ENCODE data around the gene PKD2L1.
"Not testable (repeated sequence)": the region's sequence is repeated elsewhere in the genome, so short reads cannot be mapped to it uniquely, and the experiment has no call there.

The PKD2L1 gene

GRCh38 chr10:100328198-100328597 is 1.8 kb downstream of the PKD2L1 start:
- no peak for DNase-seq

DNA sequence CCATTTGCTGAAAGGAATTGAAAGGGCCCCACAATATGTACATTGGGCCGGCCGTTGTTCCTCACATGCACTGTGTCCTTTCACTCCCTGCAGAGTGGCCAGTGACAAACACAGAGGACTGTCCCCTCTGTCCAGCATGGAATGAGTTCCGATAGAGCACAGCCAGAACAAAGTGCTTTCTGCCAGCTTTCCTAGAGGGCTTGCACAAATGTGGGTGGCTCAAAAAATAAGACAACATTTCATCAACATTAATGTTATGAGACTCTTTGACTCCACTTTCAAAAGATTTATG is 2.4 kb downstream of the PKD2L1 start:
- no peak for DNase-seq

- no peak for DNase-seq
These were observed 2.9 kb downstream of the PKD2L1 start for GRCh38 chr10:100327007-100327717.

DNA sequence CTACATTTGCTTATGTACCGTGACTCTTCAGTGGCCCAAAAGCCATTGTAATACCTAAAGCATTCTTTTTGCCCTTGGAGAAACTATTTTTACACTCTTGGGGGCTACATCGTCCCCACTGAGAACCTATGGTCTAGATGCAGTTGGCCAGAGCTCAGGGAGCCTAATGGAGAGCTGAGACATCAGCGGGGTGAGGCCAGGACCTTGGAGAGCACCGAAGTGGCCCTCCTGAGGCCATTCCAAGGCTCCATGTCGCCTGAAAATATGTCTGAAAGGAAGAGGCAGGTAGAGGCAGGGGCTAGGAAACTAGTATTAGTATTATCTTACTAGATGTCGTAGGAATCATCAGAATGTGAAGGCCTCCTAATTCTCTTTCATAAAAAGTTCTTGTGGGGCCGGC is 4.9 kb downstream of the PKD2L1 start:
- no peak for DNase-seq

DNA sequence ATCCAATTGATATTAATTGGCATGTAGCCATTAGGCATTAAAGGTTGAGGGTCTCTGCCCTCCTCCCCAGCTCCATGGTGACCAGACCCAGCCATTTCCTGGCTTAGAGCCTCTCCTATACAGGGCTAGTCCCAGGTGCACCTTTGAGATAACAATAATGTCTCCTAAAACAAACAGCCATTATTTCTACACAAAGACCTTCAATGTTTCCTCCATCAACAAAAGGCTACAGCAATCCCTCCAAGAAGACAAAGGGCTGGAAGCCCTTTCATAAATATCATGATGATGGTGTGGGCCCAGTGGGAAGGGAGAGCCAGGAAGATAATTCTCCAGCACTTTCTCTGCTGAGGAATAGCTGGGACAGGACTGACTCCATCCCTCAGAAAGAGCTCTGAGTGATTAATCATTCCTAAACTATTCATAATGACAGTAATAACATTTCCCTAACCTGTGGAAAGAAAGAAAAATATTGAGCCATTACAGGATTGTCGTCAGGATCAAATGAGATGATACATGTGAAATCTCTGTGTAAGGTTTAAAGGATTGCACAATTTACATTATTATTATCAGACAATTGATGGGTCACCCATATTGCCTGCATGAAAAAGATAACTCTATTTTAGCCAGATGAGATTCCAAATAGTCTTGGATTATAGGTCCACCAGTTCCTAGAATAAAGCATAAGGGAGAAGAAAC is 10.2 kb downstream of the PKD2L1 start:
- DNase-seq, result no peak

GRCh38 chr10:100318207-100318606 is 11.8 kb downstream of the PKD2L1 start:
- DNase-seq, result no peak

GRCh38 chr10:100315615-100316014 is 14.4 kb downstream of the PKD2L1 start:
- DNase-seq, result no peak

DNA sequence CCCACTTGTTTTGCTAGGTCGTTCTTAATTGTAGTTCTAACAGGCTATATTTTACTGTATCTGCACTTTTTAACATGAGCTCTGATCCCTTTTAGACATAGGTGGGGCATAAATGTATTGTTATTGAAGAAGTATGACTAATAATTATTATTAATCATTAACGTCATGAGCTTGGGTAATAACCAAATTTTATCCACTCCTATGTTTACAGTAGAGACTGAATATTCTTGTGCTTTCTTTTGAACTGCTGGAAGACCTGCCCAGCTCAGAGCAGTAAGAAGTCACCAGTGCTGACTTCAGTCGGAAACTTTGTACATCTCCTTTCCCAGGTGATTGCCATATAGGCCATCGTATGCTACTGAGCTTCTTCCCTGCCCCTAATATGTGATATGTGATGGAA is 18.7 kb downstream of the PKD2L1 start:
- no peak for DNase-seq

DNA sequence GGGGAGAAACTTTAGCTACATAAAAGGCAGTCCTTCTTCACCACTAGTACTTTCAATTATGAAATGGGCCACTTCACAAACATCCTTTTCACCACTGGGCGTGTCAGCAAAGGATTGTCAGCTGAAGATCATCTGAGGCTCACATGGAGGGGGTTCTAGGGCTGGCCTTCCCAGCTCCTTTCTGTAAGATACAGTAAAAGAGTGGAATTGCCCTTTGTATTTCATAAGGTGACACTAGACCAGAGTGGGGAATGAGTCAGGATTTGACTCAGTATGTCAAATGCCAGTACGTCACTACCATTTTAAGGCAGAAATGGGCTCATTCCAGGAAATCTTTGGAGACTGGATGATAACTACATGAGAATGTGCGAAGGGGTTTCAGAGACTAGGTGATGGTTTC is 22.3 kb downstream of the PKD2L1 start:
- no peak for DNase-seq

DNA sequence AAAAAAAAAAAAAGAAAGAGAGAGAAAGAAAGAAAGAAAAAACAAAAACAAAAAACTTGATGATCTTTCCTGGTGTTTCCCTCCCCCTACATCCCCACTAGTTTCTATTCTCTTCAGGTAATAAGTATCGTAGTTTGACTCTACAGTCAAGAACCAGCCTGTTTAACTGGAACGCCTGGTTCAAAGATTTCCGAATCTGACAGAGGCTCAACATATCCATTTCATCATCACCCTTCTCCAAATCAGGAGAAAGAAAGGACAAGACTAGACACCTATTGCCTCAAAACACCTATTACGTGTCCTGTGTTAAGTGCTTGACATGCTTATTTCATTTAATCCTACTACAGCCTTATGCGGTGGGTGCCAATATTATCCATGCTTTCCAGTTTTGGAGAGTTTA is 23.2 kb downstream of the PKD2L1 start:
- DNase-seq, result no peak

GRCh38 chr10:100304414-100304813 is 25.6 kb downstream of the PKD2L1 start:
- DNase-seq, result no peak

DNA sequence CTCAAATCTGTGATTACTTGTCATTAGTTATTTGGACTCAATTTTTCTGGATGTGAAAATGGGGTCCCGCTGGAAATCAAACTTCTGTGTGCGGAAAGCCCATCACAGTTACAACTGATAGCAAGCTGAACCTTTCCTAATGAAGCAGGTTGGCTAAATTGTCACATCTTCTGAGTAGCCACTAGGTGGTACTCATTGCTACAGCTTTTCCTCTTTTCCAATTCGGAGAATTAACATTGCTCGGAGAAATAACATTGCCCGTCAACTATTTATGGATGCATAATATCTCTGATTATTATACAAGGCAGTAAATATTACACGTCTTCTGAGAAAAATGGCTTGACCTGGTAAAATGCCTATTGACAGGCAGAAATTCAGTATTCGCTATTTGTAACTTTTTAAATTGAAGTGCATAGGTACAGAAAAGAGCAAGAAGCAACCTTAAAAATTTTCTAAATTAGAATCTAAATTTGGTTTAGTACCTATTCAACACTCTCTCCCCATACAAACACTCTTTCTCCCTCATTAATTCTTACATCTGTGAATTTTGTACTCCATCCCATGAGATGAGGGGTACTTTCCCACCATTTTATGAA is 26.2 kb downstream of the PKD2L1 start:
- no peak for DNase-seq

GRCh38 chr10:100301123-100301522 is 28.9 kb downstream of the PKD2L1 start:
- not testable (repeated sequence) for DNase-seq

DNA sequence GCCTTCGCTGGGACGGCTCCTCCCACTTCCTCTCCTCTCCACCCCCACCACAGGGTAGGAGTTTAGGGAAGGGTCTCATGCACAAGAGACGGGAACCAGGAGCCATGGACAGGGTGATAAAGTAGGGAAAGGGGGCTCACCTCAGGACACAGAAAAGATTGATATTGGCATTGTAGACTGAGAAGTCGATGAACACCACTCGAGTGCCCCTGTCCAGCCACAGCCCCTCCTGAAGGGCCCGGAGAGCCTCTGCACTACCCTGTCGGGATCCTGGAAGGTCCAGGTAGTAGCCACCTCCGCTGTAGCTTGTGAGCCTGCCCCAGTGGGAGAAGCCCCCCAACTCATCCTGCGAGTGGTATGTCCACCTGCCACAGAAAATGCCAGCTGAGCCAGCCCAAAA is 32.8 kb downstream of the PKD2L1 start:
- no peak for DNase-seq

GRCh38 chr10:100293066-100293465 is 37.0 kb downstream of the PKD2L1 start:
- no peak for DNase-seq

GRCh38 chr10:100292300-100292699 is 37.7 kb downstream of the PKD2L1 start:
- not testable (repeated sequence) for DNase-seq

DNA sequence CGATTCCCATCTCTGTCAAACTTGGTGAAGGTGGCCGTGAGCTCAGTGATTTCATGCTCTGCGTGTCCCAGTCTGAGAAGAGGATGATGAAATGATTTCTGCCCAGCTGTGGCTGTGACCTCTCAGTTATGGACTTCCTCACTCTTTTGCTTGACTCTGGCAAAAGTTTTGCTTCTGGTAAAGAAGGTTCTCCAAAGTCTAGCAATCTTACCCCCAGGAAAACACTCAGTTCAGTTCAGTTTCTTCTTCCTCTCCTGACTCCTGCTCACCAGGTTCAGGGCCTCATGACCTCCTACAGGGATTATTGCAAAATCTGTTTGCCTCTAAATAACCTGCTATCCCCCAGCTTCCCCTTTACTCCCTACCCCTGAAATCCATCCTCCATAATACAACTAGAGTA is 38.7 kb downstream of the PKD2L1 start:
- no peak for DNase-seq

- DNase-seq, result no peak
These were observed 40.4 kb downstream of the PKD2L1 start for GRCh38 chr10:100289641-100290040.

DNA sequence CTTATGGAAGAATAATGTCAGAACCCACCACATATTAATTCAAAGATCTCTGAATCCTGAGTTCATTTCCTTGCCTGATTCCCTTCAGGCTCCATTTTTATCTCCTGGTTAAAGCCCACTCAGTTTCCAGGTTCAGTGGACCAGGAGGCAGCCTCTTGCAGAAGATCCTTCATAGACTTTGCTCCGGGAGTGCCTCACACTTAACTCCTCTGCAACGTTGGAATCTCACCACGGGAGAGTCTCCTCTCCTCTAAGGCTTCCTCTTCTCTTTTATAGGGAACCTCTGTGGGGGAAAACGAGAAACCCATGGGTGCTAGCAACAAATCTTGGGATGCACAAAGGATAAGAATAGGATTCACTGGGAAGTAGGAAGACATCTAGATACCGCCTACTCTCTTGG is 41.8 kb downstream of the PKD2L1 start:
- no peak for DNase-seq

DNA sequence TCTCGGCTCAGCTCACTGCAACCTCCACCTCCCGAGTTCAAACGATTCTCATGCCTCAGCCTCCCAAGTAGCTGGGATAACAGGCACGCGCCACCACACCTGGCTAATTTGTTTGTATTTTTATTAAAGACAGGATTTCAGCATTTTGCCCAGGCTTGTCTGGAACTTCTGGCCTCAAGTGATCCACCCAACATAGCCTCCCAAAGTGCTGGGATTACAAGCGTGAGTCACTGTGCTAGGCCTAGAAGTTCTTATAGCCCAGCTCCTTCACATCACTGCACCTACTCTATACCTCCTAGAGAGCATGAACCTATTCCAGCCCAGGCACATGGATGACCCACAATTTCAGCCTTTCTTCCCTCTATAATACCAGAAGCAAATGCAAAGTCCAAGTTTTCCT is 42.3 kb downstream of the PKD2L1 start:
- DNase-seq, result no peak

DNA sequence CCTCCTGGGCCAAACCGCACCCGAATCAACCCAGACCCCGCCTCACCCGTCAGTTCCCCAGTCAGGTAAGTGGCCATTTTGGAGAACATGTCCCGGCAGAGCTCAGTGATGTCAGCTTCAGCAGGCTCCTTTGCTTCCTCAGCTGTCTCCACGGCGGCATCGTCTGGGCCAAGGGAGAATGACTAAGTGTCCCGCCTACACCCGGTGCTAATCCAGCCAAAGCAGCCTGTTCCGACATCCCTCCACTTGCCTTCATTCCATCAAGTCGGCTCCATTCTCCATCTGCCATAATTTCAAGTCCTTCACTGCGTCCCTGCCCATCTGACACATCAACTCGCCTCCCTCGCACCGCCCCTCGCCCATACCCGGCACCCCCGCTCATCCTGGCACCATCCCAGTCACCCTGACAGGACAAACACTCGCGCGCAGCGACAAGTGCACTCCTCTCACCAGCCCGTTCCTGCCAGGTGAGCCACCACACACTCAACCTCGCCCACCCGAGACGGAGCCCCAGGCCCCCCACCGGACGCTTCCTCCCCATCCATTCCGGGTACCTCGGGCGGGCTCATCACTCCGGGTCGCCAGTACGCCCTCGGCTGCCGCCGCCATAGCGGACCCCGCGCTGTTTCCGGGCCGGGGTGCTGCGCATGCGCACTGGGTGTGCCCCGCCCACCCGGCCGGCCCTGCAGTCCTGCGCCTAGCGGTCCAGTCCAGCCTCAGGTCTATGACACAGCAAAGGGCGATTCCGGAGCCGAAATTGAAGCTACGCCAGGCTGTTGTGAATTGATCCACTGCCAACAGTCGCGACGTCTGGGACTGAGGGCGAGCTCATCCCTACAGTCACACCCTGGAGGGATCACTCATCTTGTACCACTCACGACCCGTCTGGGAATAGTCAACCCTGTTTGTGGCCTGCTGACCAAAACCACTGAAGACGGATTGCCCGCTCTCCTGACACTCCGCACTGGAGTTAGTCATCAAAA is 43.7 kb downstream of the PKD2L1 start, which contains the start of gene BLOC1S2:
BLOC1S2 (minus strand) TSS at position 630 of the 983 bp plus-strand sequence; CDS start at position 609, 21 bp downstream.
- DNase-seq, result peak; percentile 92

DNA sequence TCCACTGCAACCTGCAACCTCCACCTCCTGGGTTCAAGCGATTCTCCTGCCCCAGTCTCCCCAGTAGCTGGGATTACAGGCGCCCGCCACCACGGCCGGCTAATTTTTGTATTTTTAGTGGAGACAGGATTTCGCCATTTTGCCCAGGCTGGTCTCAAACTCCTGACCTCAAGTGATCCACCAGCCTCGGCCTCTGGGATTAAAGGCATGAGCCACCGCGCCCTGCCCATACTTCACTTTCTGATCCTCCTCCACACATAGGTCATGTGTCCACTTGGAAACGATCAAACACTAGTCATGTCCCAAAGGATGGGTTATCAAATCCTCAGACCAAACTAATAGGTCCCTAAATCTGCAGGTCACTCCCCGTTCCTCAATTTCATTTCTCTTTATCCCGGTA is 44.7 kb downstream of the PKD2L1 start:
- DNase-seq, result not testable (repeated sequence)

DNA sequence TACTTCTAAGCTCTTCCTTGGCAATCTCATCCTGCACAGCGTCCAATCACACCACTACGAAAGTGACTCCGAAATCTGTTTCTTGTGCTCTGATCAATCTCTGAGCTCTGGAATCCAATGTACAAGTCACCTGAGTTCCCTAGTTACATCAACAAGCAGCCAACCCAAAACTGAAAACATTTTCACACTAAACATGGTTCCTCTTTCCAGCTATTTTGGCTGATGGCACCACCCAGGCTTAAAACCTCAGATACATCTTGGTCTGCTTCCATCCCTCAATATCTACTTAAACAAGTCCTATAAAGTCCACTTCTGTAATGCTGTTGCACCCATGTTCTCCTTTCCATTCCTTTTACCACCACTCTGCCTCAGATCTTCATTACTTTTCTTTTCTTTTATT is 47.1 kb downstream of the PKD2L1 start:
- no peak for DNase-seq
